ENCODE results near the gene TNFSF13B. TPM values are rescaled to one million over a fixed set of nuclear protein-coding genes. Genes with fewer than 3 reads are reported as not detected.

Gene TNFSF13B
- total RNA-seq, 4 donors from 2014 or later, result 1.1 to 7.1 TPM; not detected in 2

- Histone ChIP-seq H3K27ac (no peak overlapping the region), H3K4me3 (no peak overlapping the region), H3K9me3 (no peaks in the 10 kb centered on the region), H3K4me1 (peaks cover 0 to 14% (median 8%) of the 10 kb centered on the region in 4 donors), H3K36me3 (no peaks in the 10 kb centered on the region), H3K27me3 (no peaks in the 10 kb centered on the region)
- DNase-seq, result no peak
- WGBS, 2 donors (ENCODE audit: low coverage in 1 of 2), result 25 to 28% methylated on average over 2 of the region's 2 CpGs
- intact Hi-C loops (cut with DNase I; ENCODE audit: low total_unique reads) (no loop called here), in situ Hi-C loops (cut with MboI; ENCODE audit: low pct_ligation_motif_present in 1 of 4, low pct_unique_long_range_greater_than_20kb in 1 of 4, low sequenced_read_pairs in 3 of 4) (loop anchor here (10.0 kb wide), 3 partner anchors 182 to 582 kb away; no protein-coding TSS in a partner anchor)
- no peak for TF ChIP-seq EP300 (IDR thresholded peaks at IDR 0.05; ENCODE audit: low read depth)
- TF ChIP-seq, protein P1, sequence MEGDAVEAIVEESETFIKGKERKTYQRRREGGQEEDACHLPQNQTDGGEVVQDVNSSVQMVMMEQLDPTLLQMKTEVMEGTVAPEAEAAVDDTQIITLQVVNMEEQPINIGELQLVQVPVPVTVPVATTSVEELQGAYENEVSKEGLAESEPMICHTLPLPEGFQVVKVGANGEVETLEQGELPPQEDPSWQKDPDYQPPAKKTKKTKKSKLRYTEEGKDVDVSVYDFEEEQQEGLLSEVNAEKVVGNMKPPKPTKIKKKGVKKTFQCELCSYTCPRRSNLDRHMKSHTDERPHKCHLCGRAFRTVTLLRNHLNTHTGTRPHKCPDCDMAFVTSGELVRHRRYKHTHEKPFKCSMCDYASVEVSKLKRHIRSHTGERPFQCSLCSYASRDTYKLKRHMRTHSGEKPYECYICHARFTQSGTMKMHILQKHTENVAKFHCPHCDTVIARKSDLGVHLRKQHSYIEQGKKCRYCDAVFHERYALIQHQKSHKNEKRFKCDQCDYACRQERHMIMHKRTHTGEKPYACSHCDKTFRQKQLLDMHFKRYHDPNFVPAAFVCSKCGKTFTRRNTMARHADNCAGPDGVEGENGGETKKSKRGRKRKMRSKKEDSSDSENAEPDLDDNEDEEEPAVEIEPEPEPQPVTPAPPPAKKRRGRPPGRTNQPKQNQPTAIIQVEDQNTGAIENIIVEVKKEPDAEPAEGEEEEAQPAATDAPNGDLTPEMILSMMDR (IDR thresholded peaks at IDR 0.05), result peak; percentile 61 to 81 (median 64)
Measured at GRCh38 chr13:108322206-108322824, 52.8 kb downstream of the TNFSF13B start.

GRCh38 chr13:108323031-108323430 is 53.5 kb downstream of the TNFSF13B start:
- Histone ChIP-seq H3K27me3 (no peaks in the 10 kb centered on the region), H3K4me3 (no peak overlapping the region), H3K36me3 (no peaks in the 10 kb centered on the region), H3K9me3 (no peaks in the 10 kb centered on the region), H3K27ac (no peak overlapping the region), H3K4me1 (peaks cover 0 to 14% (median 8%) of the 10 kb centered on the region in 4 donors)
- no peak for TF ChIP-seq POLR2A (IDR thresholded peaks at IDR 0.05)
- no peak for TF ChIP-seq POLR2AphosphoS5 (IDR thresholded peaks at IDR 0.05)
- TF ChIP-seq EP300 (IDR thresholded peaks at IDR 0.05; ENCODE audit: low read depth), result no peak
- TF ChIP-seq, protein P1 (IDR thresholded peaks at IDR 0.05), result no peak
- WGBS, 2 donors (ENCODE audit: low coverage in 1 of 2), result 48 to 64% methylated on average over 2 of the region's 2 CpGs
- DNase-seq, result no peak
- intact Hi-C loops (cut with DNase I; ENCODE audit: low total_unique reads), result no loop called here
- in situ Hi-C loops (cut with MboI; ENCODE audit: low pct_ligation_motif_present in 1 of 4, low pct_unique_long_range_greater_than_20kb in 1 of 4, low sequenced_read_pairs in 3 of 4), result loop anchor here (10.0 kb wide), 3 partner anchors 182 to 582 kb away; no protein-coding TSS in a partner anchor

GRCh38 chr13:108325863-108326262 is 56.3 kb downstream of the TNFSF13B start:
- intact Hi-C loops (cut with DNase I; ENCODE audit: low total_unique reads), result no loop called here
- H3K4me3 ChIP-seq, result no peak overlapping the region
- no peaks in the 10 kb centered on the region for H3K9me3 ChIP-seq
- TF ChIP-seq EP300 (IDR thresholded peaks at IDR 0.05; ENCODE audit: low read depth) (no peak), POLR2A (IDR thresholded peaks at IDR 0.05) (no peak), POLR2AphosphoS5 (IDR thresholded peaks at IDR 0.05) (no peak)
- TF ChIP-seq, protein P1 (IDR thresholded peaks at IDR 0.05), result no peak
- peaks cover 0 to 14% (median 8%) of the 10 kb centered on the region in 4 donors for H3K4me1 ChIP-seq
- H3K27ac ChIP-seq, result peak overlapping the region in 1 of 4 donors; percentile 3
- H3K36me3 ChIP-seq, result no peaks in the 10 kb centered on the region
- in situ Hi-C loops (cut with MboI; ENCODE audit: low pct_ligation_motif_present in 1 of 4, low pct_unique_long_range_greater_than_20kb in 1 of 4, low sequenced_read_pairs in 3 of 4), result loop anchor here (10.0 kb wide), 3 partner anchors 179 to 579 kb away; no protein-coding TSS in a partner anchor
- H3K27me3 ChIP-seq, result no peaks in the 10 kb centered on the region
- no peak for DNase-seq

DNA sequence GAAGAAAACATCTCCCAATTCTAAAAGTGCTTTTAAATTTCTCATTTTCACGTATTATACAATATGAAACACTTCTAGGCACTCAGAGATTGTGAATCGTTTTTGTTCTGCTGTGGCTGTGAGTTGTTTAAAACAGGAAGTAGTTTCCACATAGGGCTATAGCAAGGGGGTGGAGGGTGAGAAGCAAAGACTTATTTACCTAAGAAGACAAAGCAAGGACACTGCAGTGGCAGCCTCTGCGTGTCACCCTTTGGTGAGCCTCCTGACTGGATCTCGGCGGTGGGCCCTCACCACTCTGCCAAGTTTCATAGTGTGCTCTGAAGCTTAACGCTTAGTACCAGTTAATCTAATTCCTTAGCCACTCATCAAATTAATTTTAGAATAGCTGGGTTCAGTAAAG is 56.8 kb downstream of the TNFSF13B start:
- H3K4me1 ChIP-seq, result peaks cover 0 to 14% (median 8%) of the 10 kb centered on the region in 4 donors
- DNase-seq, result no peak
- no peak for TF ChIP-seq EP300 (IDR thresholded peaks at IDR 0.05; ENCODE audit: low read depth)
- no peak for TF ChIP-seq POLR2A (IDR thresholded peaks at IDR 0.05)
- intact Hi-C loops (cut with DNase I; ENCODE audit: low total_unique reads) (no loop called here), in situ Hi-C loops (cut with MboI; ENCODE audit: low pct_ligation_motif_present in 1 of 4, low pct_unique_long_range_greater_than_20kb in 1 of 4, low sequenced_read_pairs in 3 of 4) (loop anchor here (10.0 kb wide), 3 partner anchors 178 to 578 kb away; no protein-coding TSS in a partner anchor)
- no peak overlapping the region for H3K4me3 ChIP-seq
- H3K27ac ChIP-seq, result peak overlapping the region in 1 of 4 donors; percentile 3
- no peaks in the 10 kb centered on the region for H3K27me3 ChIP-seq
- WGBS, 2 donors (ENCODE audit: low coverage in 1 of 2), result 19 to 30% methylated on average over 2 to 6 of the region's 6 CpGs
- no peaks in the 10 kb centered on the region for H3K36me3 ChIP-seq
- H3K9me3 ChIP-seq, result no peaks in the 10 kb centered on the region
